ENCODE results near the gene EFCAB6. TPM values are rescaled to one million over a fixed set of nuclear protein-coding genes. Genes with fewer than 3 reads are reported as not detected.

EFCAB6 gene
- total RNA-seq, 6 experiments from 2014 or later: 0.29 to 1.5 (median 0.93) TPM

DNA sequence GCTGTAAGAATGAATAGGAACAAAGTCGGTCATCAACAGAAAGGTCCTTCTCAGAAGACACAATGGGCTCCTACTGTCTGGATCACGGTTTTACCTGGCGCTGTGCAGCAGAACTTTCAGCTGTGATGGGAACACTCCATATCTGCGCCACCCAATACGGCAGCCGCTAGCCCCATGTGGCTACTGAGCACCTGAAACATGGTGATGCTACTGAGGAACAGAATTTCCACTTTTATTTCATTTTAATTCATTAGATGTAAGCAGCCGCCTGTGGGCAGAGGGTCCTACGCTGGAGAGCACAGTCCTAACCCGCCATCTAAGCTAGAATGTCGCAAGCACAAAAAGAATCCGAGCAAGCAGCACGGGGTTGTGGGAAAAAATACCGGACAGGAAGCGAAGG, 47.5 kb upstream of the EFCAB6 start:
- no peak overlapping the region for H3K27ac ChIP-seq
- peaks cover 0 to 15% of the 10 kb centered on the region in 2 donors for H3K27me3 ChIP-seq
- peaks cover 0 to 5% (median 0%) of the 10 kb centered on the region in 4 donors for H3K4me1 ChIP-seq
- no peaks in the 10 kb centered on the region for H3K36me3 ChIP-seq
- no peaks in the 10 kb centered on the region for H3K9me3 ChIP-seq
- TF ChIP-seq POLR2A (IDR thresholded peaks at IDR 0.05) (no peak), CTCF (IDR thresholded peaks at IDR 0.05) (no peak)
- DNase-seq: no peak
- ATAC-seq: no peak
- intact Hi-C loops (cut with DNase I): no loop called here
- no peak overlapping the region for H3K4me3 ChIP-seq
- 53% methylated on average over 5 of the region's 14 CpGs for WGBS (ENCODE audit: insufficient coverage, low coverage, low lambda C conversion rate, missing lambda C conversion rate)

- intact Hi-C loops (cut with DNase I): no loop called here
- Histone ChIP-seq H3K9me3 (no peaks in the 10 kb centered on the region), H3K27ac (no peak overlapping the region), H3K4me3 (no peak overlapping the region), H3K27me3 (peaks cover 0 to 15% of the 10 kb centered on the region in 2 donors), H3K36me3 (no peaks in the 10 kb centered on the region), H3K4me1 (peaks cover 0 to 5% (median 0%) of the 10 kb centered on the region in 4 donors)
- no peak for TF ChIP-seq POLR2A (IDR thresholded peaks at IDR 0.05)
- TF ChIP-seq CTCF (IDR thresholded peaks at IDR 0.05): no peak
- DNase-seq: no peak
- no peak for ATAC-seq
- WGBS (ENCODE audit: insufficient coverage, low coverage, low lambda C conversion rate, missing lambda C conversion rate): 43% methylated on average over 3 of the region's 7 CpGs
Measured at GRCh38 chr22:43859176-43859575, 47.1 kb upstream of the EFCAB6 start.

- Histone ChIP-seq H3K27ac (no peak overlapping the region), H3K4me3 (no peak overlapping the region), H3K4me1 (peaks cover 0 to 5% (median 0%) of the 10 kb centered on the region in 4 donors), H3K36me3 (no peaks in the 10 kb centered on the region), H3K9me3 (no peaks in the 10 kb centered on the region), H3K27me3 (peaks cover 0 to 15% of the 10 kb centered on the region in 2 donors)
- 45% methylated on average over 7 of the region's 11 CpGs for WGBS (ENCODE audit: insufficient coverage, low coverage, low lambda C conversion rate, missing lambda C conversion rate)
- TF ChIP-seq POLR2A (IDR thresholded peaks at IDR 0.05) (no peak), CTCF (IDR thresholded peaks at IDR 0.05) (no peak)
- peak in 1 of 3 donors; percentile 22 for DNase-seq
- intact Hi-C loops (cut with DNase I): no loop called here
- ATAC-seq: no peak
Measured at GRCh38 chr22:43858156-43858895, 46.2 kb upstream of the EFCAB6 start.

- no peak for DNase-seq
- Histone ChIP-seq H3K4me3 (no peak overlapping the region), H3K27ac (no peak overlapping the region), H3K27me3 (peaks cover 0 to 10% of the 10 kb centered on the region in 2 donors), H3K4me1 (no peaks in the 10 kb centered on the region), H3K9me3 (no peaks in the 10 kb centered on the region), H3K36me3 (no peaks in the 10 kb centered on the region)
- no peak for ATAC-seq
- intact Hi-C loops (cut with DNase I): no loop called here
- no peak for TF ChIP-seq POLR2A (IDR thresholded peaks at IDR 0.05)
- TF ChIP-seq CTCF (IDR thresholded peaks at IDR 0.05): no peak
Measured at GRCh38 chr22:43857367-43857766, 45.3 kb upstream of the EFCAB6 start.

Data from right lobe of liver (tissue), 6 donors.